HepG2 (cell line): Measurements from ENCODE around the gene CENPB. TPM values are rescaled to one million over a fixed set of nuclear protein-coding genes. Genes with fewer than 3 reads are reported as not detected.

Experiments
- BATF2 ChIP-seq: sonication (generic); formaldehyde crosslinking; IDR thresholded peaks from 2 replicates; pipeline ENCODE4 v1.8.0; 2022; ENCODE audit warnings: mild to moderate bottlenecking, missing genetic modification reagents, moderate library complexity
- GPBP1L1 ChIP-seq: sonication (generic); formaldehyde crosslinking; IDR thresholded peaks from 2 replicates; pipeline ENCODE4 v1.5.0; 2020; ENCODE audit warnings: mild to moderate bottlenecking, missing genetic modification reagents
- KDM2A ChIP-seq: sonication (generic); formaldehyde crosslinking; IDR thresholded peaks from 2 replicates; pipeline ENCODE4 v1.4.0; 2020; ENCODE audit warnings: low read depth, missing genetic modification reagents, borderline replicate concordance
- PREB ChIP-seq: sonication (generic); formaldehyde crosslinking; IDR thresholded peaks from 2 replicates; pipeline ENCODE4 v1.4.0; 2020; ENCODE audit warnings: missing genetic modification reagents
- RFXAP ChIP-seq: sonication (generic); formaldehyde crosslinking; IDR thresholded peaks from 2 replicates; pipeline ENCODE4 v1.4.0; 2020; ENCODE audit warnings: missing genetic modification reagents, borderline replicate concordance
- SALL1 ChIP-seq: sonication (generic); formaldehyde crosslinking; IDR thresholded peaks from 2 replicates; pipeline ENCODE4 v1.8.0; 2022; ENCODE audit warnings: mild to moderate bottlenecking, missing genetic modification reagents
- SMARCE1 ChIP-seq: fragments of 450-650 bp; IDR thresholded peaks from 2 replicates; pipeline ENCODE4 v1.6.1; 2017; ENCODE audit warnings: borderline replicate concordance
- THYN1 ChIP-seq: sonication (generic); formaldehyde crosslinking; IDR thresholded peaks from 2 replicates; pipeline ENCODE4 v1.8.1; 2023; ENCODE audit warnings: low read depth, mild to moderate bottlenecking, moderate library complexity, missing genetic modification reagents, borderline replicate concordance
- YEATS4 ChIP-seq: sonication (generic); formaldehyde crosslinking; IDR thresholded peaks from 2 replicates; pipeline ENCODE4 v1.4.0; 2020; ENCODE audit warnings: missing genetic modification reagents, borderline replicate concordance
- ZBTB14 ChIP-seq: sonication (generic); formaldehyde crosslinking; IDR thresholded peaks from 2 replicates; pipeline ENCODE4 v1.4.0; 2020; ENCODE audit warnings: missing genetic modification reagents
- ZBTB37 ChIP-seq: sonication (generic); formaldehyde crosslinking; IDR thresholded peaks from 2 replicates; pipeline ENCODE4 v1.4.0; 2020; ENCODE audit warnings: mild to moderate bottlenecking, missing genetic modification reagents
- ZEB1 ChIP-seq: IDR thresholded peaks from 2 replicates; pipeline ENCODE4 v1.6.1; 2012; ENCODE audit warnings: mild to moderate bottlenecking, low read depth, inconsistent platforms; ENCODE audit not compliant: insufficient replicate concordance
- ZNF10 ChIP-seq: sonication (generic); formaldehyde crosslinking; IDR thresholded peaks from 2 replicates; pipeline ENCODE4 v1.4.0; 2020; ENCODE audit warnings: mild to moderate bottlenecking, low read depth, missing genetic modification reagents, borderline replicate concordance
- ZNF17 ChIP-seq: sonication (generic); formaldehyde crosslinking; IDR thresholded peaks from 2 replicates; pipeline ENCODE4 v1.5.0; 2020; ENCODE audit warnings: mild to moderate bottlenecking, missing genetic modification reagents
- ZNF275 ChIP-seq: sonication (generic); formaldehyde crosslinking; IDR thresholded peaks from 2 replicates; pipeline ENCODE4 v1.8.0; 2022; ENCODE audit warnings: missing genetic modification reagents, mild to moderate bottlenecking, inconsistent platforms, borderline replicate concordance
- ZNF530 ChIP-seq: sonication (generic); formaldehyde crosslinking; IDR thresholded peaks from 2 replicates; pipeline ENCODE4 v1.5.0; 2020; ENCODE audit warnings: low read depth, mild to moderate bottlenecking, missing genetic modification reagents
- ZNF574 ChIP-seq: sonication (generic); formaldehyde crosslinking; IDR thresholded peaks from 2 replicates; pipeline ENCODE4 v1.4.0; 2020; ENCODE audit warnings: missing genetic modification reagents
- ZNF577 ChIP-seq: sonication (generic); formaldehyde crosslinking; IDR thresholded peaks from 2 replicates; pipeline ENCODE4 v1.4.0; 2020; ENCODE audit warnings: mild to moderate bottlenecking, low read depth, missing genetic modification reagents, borderline replicate concordance
- polyA plus RNA-seq, 8 experiments: library from polyadenylated mRNA; depleted of rRNA in 3 of 8; stranded (reverse) in 7 of 8; unstranded in 1 of 8; fragments of >200 nt; fragmentation: Illumina TruSeq in 4 of 8; extraction: Trizol in 4 of 8; gene quantifications; 2 replicates each; pipeline versions ENCODE4 v1.2.1 to v1.2.3, GENCODE V29; 2011 to 2016; ENCODE audit warnings: low read depth in 4 of 8, missing spikeins in 1 of 8, mixed read lengths in 1 of 8; ENCODE audit not compliant: insufficient read depth in 1 of 8
- total RNA-seq, 5 experiments: library from RNA; depleted of rRNA; stranded (reverse); fragments of >200 nt; fragmentation: Illumina TruSeq; extraction: Trizol; gene quantifications; 2 replicates each; pipeline ENCODE4 v1.2.3, GENCODE V29; 2016; ENCODE audit warnings: low read depth in 1 of 5

Gene CENPB
- total and polyA plus RNA-seq, 2 of the 13 experiments (the other 11 are each of a cell fraction or from before 2014, with no cell fraction given) = 10.4 to 54.5 TPM

GRCh38 chr20:3797592-3798372, 11.2 kb upstream of the CENPB start (continued):
- peak; percentile 23; the same call in 1 of the 2 replicates for TF ChIP-seq ZNF574
- TF ChIP-seq ZNF17 = no peak
- no peak for TF ChIP-seq ZNF577
- no peak for TF ChIP-seq ZBTB14
- TF ChIP-seq ZEB1 = peak; percentile 66
- no peak for TF ChIP-seq PREB (CRISPR knock-in tag)
- TF ChIP-seq ZBTB37 (CRISPR knock-in tag) = no peak
- TF ChIP-seq SALL1 (CRISPR knock-in tag) = peak; percentile 40; the same call in 1 of the 2 replicates
- TF ChIP-seq RFXAP (CRISPR knock-in tag) = no peak
- no peak for TF ChIP-seq BATF2 (CRISPR knock-in tag)
- 0 out of 2 replicates have a peak, but pooled peaks have one; percentile 16 for TF ChIP-seq YEATS4 (CRISPR knock-in tag)
- 0 out of 2 replicates have a peak, but pooled peaks have one; percentile 8 for TF ChIP-seq KDM2A (CRISPR knock-in tag)
- TF ChIP-seq ZNF275 (CRISPR knock-in tag) = no peak
- TF ChIP-seq SMARCE1 = no peak
- TF ChIP-seq ZNF530 (CRISPR knock-in tag) = no peak
- no peak for TF ChIP-seq GPBP1L1 (CRISPR knock-in tag)
- TF ChIP-seq THYN1 = no peak
- no peak for TF ChIP-seq ZNF10 (CRISPR knock-in tag)
